Measurements from ENCODE around the gene COL15A1. TPM values are rescaled to one million over a fixed set of nuclear protein-coding genes. Genes with fewer than 3 reads are reported as not detected.
A peak's percentile ranks its signal among the peaks of the same experiment; 100 is the strongest.

Gene COL15A1
- total RNA-seq, 1 donor from 2014 or later, result 31.5 TPM

DNA sequence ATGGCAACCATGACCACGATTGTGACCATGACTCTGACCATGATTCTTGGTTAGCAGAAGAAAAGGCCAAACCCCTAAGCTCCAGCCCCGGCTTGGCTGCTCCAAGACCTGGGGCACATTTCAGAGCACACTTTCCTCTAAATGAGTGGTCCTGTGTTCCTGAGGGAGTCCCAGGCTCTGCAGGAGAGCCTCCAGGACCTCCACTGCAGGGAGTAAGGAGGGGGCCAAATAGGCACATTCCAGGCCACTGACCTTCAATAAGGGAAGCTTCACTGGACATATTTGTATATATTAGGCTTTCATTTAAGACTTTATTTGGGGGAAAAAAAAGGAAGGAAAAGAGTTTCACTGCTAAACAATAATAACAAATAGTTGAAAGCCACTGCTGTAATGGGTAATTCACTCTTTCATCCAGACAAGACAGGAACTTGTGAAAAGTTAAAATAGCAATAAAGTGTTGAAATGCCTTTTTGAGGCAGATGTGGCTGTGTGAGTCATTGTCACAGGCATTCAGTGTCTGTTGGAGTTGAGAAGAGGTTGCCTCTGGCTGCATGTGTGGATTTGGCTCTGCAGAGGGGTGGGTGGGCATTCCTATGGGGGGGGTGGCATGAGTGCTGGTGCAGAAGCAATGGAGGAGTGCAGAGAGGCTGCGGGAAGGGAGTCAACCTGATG lies 97.3 kb downstream of the COL15A1 start:
- DNase-seq, result no peak

DNA sequence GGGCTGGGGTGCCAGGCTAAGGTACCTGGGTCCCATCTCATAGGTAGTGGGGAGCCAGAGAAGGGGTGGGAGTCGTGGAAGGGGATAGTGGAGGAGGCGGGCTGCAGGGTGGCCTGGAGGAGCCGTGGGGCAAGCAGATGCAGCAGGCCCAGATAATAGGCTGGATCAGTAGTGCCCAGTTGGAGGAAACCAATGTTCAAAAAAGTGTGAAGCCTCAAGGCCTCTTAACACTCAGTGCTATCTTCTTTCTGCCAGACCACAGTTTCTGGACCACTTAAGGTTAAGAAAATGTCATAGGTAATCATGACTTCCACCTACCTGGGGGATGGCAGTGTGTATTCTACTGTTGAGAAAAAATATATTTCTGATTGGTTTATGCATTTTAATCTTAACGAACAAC lies 97.9 kb downstream of the COL15A1 start:
- no peak for DNase-seq

DNA sequence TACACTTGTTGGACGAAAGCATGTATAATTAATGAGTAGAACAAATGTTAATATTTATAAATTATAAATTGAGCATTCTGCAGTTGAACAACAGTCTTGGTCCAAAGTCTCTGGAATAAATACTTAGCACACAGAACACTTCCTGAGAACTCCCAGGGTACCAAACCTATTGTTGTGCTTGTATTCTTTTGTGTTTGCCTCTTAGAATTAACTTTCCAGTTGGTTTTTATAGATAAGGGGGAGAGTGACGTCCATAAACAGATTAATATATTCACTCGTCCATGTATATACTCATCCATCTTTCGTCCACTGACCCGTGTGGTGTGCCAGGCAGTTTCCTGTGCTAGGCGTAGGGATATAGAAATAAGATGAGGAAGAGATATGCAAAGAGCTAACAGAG lies 98.9 kb downstream of the COL15A1 start:
- DNase-seq, result peak; percentile 44

DNA sequence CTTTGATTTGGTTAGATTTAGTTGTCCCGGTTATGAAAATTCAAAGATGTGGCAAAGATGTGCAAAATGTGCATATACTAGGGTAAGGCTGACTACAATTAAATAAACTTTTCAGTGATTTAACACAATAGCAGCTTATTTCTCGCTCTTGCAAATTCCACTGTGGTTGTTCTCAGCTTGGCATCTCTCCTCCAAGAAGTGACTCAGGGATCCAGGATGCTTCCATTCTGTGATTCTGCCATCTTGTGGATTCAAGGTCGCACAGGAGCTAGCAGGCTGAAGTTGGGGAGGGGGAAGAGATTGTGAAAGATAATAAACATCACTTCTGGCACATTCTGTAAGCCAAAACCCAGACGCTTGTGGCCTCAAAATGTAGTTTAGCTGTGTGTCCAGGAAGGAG lies 101.1 kb downstream of the COL15A1 start:
- no peak for DNase-seq

DNA sequence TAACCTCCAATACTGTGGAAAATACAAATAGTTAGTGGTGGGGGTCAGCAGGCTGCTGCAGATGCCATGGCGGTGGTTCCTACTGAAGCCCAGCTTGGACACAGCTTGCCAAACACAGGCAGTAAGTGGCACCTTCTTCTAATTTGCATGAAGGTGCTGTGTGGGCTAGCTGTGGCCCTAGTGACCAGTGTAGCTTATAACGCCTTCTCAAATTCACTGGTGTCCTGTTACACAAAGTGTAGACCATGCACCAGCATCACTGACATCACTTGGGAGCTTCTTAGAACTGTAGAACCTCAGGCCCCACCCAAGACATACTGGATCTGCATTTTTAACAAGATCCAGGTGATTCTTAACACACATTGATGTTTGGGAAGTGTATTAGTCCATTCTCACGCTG lies 102.4 kb downstream of the COL15A1 start:
- no peak for DNase-seq

DNA sequence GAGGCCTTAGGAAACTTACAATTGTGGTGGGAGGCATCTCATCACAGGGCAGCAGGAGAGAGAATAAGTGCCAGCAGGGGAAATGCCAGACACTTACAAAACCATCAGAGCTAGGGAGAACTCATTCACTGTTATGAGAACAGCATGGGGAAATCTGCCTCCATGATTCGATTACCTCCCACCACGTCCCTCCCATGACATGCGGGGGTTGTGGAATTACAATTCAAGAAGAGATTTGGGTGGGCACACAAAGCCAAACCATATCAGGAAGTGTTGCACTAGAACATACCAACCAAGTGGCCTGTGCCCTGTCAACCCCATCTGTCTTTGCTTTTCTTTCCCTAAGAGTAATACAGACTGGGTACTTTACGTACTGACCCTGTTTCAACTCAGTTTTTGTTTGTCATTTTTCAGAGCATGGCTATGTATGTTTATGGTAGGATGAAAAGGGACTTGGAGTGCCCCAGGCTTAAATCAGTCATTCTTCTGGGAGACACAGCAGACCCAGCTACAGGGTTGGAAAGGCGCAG lies 102.9 kb downstream of the COL15A1 start:
- DNase-seq, result no peak

DNA sequence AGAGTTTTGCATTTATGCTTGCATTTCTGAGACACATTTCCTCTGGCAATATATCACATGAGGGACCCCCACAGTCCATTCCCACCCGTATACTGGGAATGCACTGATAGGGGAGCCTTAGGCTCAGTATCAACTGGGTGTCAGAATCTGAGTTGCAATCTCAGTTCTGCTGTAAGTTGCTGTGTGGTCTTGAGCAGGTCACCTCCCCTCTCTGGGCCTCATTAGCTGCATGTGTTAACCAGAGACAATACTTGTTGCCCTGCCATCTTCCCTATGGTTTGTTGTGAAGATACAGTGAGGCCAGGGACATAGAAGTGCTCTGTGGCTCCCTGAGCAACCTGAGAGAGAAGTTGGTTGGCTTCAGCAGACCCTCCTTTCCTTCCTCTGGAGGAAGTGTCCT lies 105.5 kb downstream of the COL15A1 start:
- DNase-seq, result no peak

DNA sequence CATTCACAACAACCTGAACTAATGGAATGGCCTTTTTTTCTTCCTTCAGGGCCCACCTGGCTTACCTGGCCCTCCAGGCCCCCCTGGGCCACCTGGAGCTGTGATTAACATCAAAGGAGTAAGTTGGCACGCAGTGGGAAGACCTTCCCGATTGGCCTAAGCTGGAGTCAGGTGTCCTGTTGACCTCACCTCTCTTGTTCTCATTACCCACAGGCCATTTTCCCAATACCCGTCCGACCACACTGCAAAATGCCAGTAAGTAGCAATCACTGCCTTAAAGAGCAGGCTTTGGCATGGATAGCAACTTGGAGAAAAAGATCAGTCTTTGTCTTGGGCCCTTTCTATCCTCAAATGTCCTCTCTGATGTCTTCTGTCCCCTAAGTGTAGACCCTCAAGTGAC lies 105.9 kb downstream of the COL15A1 start:
- DNase-seq, result no peak

DNA sequence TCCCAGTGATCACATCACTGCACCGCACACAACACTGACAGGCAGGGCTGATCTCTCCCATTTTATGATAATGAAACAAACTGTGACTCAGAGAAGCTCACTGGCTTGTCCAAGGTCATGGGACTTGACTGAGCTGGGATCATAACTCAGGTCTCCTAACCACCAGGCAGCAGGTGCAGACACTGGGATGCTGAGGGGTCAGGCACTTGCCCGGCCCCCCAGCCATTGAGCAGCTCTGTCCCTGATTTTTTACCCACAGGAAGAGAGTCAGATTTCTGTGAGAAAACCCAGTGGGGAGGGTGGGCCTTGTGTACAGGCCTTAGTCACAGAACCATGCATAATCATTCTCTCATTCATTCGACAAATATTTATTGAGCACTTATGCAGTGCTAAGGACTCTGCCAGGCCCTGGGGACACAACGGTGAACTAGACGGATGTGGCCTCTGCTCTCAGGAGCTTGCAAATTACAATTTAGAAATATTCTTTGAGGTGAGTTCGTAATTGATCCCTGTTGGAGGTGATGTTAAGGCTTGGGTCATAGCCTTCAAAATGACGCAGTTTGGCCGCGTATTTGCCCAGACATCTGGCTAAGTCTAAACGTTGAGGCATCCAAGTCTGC lies 106.7 kb downstream of the COL15A1 start:
- no peak for DNase-seq

DNA sequence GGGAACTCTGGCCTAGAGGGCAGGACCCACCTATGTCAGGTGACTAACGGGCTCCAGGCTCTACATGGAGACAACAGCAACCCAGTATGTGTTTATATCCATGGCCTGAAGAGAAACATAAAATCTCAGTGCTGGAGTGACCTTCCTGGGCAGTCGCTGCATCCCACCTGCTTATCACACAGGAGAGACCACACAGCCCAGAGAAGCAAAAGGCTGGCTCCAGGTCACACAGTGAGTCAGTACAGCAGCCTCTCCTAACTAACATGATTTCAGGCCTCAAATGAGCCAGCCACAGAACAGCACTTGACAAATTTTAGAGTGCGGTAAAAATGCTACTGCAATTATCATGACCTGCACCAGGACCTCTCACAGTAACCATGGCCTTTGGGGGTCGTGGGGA lies 107.2 kb downstream of the COL15A1 start:
- DNase-seq, result no peak

DNA sequence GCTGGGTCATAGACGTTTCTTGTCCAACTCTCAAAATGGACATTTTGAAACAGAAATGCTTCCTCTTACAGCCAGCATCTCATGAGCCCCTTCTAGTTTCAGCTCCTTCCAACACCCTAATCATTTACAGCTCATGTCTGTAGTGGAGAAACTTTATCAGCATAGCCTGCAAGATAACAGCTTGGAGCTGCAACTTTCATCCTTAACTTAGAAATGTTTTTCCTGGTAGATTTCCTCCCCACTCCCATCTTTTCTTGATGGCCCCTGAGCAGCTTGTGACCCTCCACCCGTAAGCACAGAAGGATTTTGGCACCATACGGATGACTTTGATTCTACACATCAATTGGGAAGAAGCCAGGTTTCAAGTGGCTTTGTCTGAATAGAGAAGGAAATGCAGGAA lies 107.7 kb downstream of the COL15A1 start:
- DNase-seq, result no peak

DNA sequence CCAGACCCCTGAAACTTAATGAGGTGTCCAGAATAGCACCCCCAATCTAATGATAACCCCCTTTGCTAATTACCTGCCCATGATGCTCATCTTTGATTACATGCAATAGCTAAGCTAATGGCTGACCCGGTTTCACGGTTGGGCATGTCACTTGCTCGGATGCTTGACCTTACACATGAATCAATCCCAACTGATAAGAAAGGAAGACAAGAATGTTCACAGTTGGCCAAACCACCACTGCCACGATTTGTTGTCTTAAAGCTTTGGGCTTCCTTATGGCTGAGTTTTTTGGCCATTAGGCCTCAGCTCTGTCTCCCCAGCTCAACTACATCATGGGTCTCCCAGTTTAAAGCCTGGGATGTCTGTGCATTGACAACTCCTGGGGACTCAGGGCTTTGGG lies 108.1 kb downstream of the COL15A1 start:
- no peak for DNase-seq

DNA sequence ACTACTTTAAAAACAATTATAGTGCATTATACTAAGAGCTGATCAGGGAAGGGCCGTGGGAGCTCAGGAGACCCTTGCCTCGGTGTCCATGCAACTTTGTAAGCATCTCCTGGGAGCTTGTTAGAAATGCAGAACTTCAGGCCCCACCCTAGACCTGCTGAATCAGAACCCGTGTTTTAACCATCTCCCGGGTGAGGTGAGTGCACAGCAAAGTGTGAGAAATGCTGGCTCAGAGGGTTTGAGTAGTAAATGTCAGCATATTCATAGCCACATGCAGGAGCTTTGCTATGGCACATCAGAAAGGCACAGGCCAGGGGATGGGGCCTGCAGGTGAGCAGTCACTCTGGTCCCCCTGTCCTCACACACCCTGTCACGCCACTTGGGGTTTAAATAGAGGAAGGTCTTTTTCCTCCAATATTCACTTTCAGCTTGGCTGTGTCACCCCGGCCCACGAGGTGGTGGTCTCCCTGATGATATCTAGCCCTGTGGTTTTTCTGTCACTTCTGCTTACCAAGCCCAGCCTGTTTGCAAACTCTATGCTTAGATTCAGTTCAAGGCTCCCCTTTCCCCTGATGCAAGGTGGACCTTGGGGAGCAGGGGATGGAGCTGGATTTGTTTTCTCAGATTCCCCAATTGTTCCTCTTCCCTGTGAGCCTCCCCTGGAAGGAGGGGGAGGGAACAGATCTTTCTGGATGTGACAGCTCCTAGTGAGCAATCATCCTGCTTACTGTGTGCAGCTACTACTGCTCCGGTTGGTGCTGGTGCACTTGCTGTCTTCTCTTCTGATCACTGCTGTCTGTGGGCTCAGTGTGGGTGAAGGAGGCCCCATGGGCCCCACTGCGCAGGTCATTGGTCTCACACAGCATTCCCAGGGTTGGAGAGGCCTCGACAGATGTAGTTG lies 109.4 kb downstream of the COL15A1 start:
- no peak for DNase-seq

DNA sequence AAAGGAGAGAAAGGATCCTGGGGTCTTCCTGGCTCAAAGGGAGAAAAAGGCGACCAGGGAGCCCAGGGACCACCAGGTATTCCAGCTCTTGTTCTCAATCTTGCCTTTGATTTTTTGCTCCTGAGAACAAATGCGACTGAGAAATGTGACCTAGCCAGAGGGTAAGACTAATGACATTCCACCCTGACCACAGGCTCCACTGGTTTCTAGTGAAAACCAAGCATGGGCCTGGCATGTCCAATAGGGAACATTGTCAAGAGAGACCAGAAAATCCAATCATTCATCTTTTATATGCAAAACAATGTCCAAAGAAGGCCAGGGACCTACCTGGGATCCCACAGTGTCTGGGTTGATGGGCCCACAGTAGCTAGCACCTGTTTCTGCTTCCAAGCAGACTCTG lies 110.9 kb downstream of the COL15A1 start:
- DNase-seq, result no peak

DNA sequence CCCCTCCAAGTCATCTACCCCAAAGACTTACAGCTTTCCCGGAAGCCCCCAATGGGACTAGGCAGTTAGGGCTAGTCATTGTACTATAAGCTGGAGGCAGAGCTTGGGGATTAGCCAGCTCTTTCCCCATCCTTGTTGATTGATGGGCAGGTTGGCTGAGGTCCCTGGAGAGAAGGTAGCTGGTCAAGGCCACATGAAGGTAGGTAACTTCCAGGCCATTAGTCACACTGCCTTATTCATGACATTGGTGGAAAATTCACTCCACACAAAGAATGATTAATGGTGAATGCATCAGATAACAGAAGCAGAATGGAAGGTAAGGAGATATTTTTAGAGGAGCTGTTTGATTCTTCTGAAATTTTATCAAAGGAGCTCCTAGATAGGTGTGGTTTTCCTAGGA lies 111.7 kb downstream of the COL15A1 start:
- DNase-seq, result no peak

DNA sequence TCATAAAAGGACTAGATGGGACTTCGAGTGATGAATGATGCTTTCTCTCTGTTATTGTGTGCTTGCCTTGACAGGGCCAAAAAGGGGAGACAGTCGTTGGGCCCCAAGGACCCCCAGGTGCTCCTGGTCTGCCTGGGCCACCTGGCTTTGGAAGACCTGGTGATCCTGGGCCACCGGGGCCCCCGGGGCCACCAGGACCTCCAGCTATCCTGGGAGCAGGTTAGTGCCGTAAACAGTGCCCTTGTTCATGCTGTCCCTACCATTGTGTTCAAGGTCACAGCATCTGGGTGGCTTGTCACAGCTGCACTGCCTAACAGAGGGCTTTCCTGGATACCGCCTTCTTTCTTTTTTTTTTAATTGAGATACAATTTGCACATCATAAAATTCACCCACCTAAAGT lies 112.5 kb downstream of the COL15A1 start:
- no peak for DNase-seq

DNA sequence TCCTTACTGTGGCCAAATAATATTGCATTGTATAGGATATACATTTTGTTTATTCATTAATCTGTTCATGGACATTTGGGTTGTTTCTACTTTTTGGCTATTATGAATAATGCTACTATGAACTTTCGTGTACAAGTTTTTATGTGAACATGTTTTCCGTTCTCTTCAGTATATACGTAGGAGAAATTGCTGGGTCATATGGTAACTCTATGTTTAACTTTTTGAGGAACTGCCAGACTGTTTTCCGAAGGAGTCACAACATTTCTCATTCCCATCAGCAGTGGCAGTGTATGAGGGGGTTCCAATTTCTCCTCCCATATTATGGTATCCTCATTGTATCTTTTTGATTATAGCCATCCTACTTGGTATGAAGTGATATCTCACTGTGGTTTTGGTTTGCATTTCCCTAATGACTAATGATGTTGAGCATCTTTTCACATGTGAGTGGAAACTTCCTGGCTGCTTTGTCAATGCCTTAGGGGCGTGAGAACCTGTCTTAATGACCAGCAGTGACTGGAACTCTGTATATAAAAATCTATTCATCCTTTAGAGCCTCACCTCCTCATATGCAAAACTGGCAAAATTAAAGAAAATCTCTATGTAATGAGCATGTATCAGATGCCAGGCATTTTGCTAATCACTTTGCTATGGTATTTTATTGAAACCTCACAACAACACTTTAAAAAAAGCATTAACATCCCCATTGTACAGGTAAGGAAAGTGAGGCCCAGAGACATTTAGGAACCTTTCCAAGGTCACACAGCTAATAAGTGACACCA lies 113.4 kb downstream of the COL15A1 start:
- no peak for DNase-seq

DNA sequence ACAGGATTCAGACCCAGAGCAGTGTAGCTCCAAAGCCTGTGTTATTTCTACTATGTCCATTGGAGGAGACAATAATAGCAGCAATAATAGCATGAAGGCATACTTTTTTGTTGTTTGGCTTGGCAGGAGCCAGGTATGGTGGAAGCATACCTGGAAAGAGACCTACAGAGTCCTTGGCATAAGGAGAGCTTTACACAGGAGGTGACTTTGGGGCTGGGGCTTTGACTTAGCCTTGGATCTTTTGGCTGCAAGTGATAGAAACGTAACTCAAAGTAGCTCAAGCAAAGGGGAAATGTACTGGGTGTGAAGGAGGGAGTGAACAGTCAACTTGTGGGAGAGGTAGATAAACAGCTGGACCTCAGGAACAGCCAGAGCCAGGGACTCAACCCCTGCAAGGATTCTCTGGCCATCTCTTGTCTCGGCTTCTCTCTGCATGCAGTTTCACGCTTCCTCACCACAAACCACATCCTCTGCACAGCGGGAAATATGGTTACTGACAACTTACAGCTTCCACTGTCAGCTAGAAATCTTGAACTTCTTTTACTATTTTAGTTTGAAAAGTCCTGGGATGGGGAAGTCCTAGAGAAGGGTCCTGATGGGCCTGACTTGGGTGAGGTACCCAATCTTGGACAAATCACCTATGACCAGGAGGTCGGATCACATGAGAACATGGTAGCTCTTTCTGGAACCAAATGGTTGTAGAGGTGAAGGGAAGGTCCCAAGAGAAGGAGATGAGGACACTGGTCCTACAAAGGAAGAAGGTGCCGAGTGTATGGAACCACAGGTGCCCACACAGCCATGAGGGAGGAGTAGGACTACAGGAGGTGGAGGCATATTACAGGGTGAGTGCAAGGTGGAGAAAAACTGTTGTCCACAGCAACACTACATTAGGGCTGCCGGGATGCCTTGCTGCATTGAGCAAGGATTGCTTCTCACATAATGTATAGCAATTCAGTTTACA lies 114.2 kb downstream of the COL15A1 start:
- no peak for DNase-seq

DNA sequence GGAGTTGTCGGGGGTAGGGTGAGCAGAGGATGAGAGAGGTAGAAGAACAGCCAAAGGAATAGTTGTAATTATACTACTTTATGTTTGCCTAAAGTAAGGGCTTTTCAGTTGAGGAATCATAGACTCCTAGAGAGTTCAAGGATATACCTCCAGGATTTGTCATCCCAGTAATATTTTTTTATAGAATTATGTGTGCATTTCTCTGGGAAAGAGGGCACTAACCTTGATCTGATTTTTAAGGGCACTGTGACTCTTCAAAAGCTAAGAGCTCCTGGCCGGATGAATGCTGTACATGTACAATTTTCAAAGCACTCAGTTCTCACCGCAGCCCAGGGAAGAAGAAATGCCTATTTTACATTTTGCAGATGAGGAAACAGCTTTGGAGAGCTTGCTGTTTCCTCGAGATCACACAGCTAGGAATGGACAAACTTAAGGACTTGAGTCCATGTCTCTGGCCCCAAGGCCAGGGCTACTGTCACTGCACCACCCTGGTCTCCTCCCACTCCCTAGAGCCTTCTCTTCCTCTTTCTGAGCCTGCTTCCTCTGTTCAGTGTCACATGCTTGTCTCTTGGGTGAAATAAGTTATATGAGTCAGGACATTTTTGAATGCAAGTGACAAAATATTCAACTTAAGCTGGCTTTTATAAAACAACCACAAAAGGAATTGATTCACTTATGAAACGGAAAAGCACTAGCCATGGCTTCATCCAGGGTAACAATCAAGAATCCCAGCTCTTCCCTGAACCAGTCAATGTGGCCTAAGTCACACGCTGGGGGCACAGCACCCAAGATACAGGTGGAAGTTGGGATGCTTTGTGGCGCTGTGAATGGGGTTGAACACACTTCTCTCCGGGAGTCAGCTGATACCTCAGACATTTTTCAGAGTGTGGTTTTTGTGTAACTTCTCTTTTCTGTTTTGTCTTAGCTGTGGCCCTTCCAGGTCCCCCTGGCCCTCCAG lies 115.5 kb downstream of the COL15A1 start:
- no peak for DNase-seq

DNA sequence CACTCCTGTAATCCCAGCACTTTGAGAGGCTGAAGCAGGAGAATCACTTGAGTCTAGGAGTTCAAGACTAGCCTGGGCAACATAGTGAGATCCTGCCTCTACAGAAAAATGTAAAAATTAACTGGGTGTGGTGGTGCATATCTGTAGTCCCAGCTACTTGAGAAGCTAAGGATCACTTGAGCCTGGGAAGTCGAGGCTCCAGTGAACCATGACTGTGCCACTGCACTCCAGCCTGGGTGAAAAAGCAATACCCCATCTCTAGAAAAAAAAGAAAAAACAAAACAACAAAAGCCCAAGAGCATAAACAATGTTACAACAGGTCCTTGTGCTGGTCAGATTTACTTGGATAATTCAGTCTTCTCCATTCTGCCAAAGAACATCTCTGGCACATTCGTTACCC lies 116.9 kb downstream of the COL15A1 start:
- no peak for DNase-seq
